ACC112 (cell line): ENCODE measurements around the gene FBXW10.
"Not testable (repeated sequence)": the region's sequence is repeated elsewhere in the genome, so short reads cannot be mapped to it uniquely, and the experiment has no call there.

Source experiments
- H2AFZ ChIP-seq: fragments of 200-600 bp; sonication (generic); one replicate; pipeline ENCODE4 v1.6.0; 2017; ENCODE audit warnings: antibody characterized with exemption, low read length; ENCODE audit not compliant: unreplicated experiment
- H3K27ac ChIP-seq: fragments of 200-600 bp; sonication (generic); 2 replicates; pipeline ENCODE4 v1.5.1; 2014; ENCODE audit warnings: low read depth, mild to moderate bottlenecking, antibody characterized with exemption, low read length, moderate library complexity
- H3K27me3 ChIP-seq: fragments of 200-600 bp; sonication (generic); 2 replicates; pipeline ENCODE4 v1.6.1; 2014; ENCODE audit warnings: mild to moderate bottlenecking, antibody characterized with exemption, low read length, moderate library complexity, mixed read lengths; ENCODE audit not compliant: insufficient read depth
- H3K36me3 ChIP-seq: fragments of 200-600 bp; sonication (generic); 2 replicates; pipeline ENCODE4 v1.6.1; 2016; ENCODE audit warnings: mild to moderate bottlenecking, antibody characterized with exemption, low read length, moderate library complexity, mixed read lengths; ENCODE audit not compliant: insufficient read depth
- H3K4me1 ChIP-seq: fragments of 200-600 bp; sonication (generic); one replicate; pipeline ENCODE4 v1.6.1; 2016; ENCODE audit warnings: low read length, mixed read lengths; ENCODE audit not compliant: insufficient read depth, unreplicated experiment, control insufficient read depth
- H3K4me3 ChIP-seq: fragments of 200-600 bp; sonication (generic); 2 replicates; pipeline ENCODE4 v1.5.1; 2014; ENCODE audit warnings: mild to moderate bottlenecking, low read depth, low read length
- H3K79me2 ChIP-seq: fragments of 200-600 bp; sonication (generic); one replicate; pipeline ENCODE4 v1.6.0; 2016; ENCODE audit warnings: low read length; ENCODE audit not compliant: control insufficient read depth, unreplicated experiment, insufficient read depth

FBXW10 gene

GRCh38 chr17:18753829-18754409 lies 10.1 kb downstream of the FBXW10 start:
- not testable (repeated sequence) for H3K79me2 ChIP-seq, H3K4me1 ChIP-seq, H3K36me3 ChIP-seq, H3K4me3 ChIP-seq, H2AFZ ChIP-seq, H3K27me3 ChIP-seq, H3K27ac ChIP-seq

DNA sequence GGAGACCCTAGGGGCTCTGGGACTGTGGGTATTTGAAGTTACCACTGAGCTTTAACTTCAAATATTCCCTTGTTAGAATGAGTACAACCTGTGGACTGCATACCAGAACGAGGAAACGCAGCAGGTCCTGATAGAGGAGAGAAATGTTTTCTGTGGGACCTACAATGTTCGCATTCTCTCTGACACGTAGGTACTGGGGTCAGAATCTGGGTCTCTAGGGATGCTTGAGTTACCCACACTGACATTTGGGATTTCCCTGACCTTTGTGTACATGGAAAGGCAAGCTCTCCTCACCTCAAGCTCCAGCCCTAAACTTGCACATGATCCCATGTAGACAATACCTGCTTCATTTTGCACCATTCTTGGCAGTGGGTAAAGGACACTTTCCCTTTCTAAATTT lies 12.1 kb downstream of the FBXW10 start:
- not testable (repeated sequence) for H3K4me3 ChIP-seq, H3K27ac ChIP-seq

DNA sequence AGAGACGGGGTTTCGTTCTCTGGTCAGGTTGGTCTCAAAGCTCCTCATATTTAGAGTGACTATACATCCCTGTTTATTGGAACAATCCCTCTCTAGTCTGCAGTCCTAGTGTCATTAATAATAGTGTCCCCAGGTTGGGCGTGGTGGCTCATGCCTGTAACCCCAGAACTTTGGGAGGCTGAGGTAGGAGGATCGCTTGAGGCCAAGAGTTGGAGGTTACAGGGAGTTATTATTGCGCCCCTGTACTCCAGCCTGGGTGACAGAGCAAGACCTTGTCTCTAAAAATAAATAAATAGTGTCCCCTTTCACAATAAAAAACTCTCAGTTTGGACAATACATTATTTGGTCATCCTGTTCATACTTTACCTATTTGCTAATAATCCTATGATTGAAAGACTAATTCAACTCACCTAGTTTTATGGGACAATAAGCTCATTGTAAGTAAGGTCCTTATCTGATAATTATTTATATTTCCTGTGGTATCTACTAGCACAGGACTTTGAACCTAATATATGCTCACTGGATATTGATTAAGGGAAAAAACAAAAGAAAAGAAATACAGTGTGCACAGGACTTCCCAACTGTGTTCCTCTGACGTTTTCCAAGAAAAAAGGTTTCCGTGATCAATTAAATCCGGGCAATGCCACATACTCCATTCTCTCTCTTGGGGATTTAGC lies 13.7 kb downstream of the FBXW10 start:
- H3K4me1 ChIP-seq, H2AFZ ChIP-seq, H3K4me3 ChIP-seq, H3K36me3 ChIP-seq, H3K27ac ChIP-seq, H3K79me2 ChIP-seq, H3K27me3 ChIP-seq: not testable (repeated sequence)

More for the DNA sequence above, 12.1 kb downstream of the FBXW10 start:
- H3K36me3 ChIP-seq, H3K4me1 ChIP-seq, H3K79me2 ChIP-seq, H3K27me3 ChIP-seq, H2AFZ ChIP-seq: not testable (repeated sequence)

GRCh38 chr17:18758344-18758743 lies 14.5 kb downstream of the FBXW10 start:
- not testable (repeated sequence) for H3K4me3 ChIP-seq, H3K36me3 ChIP-seq, H3K27ac ChIP-seq, H2AFZ ChIP-seq, H3K4me1 ChIP-seq, H3K79me2 ChIP-seq, H3K27me3 ChIP-seq

- H3K4me3 ChIP-seq, H3K27me3 ChIP-seq, H3K79me2 ChIP-seq, H3K4me1 ChIP-seq, H2AFZ ChIP-seq, H3K36me3 ChIP-seq, H3K27ac ChIP-seq: not testable (repeated sequence)
Observed at GRCh38 chr17:18760221-18760620, 16.4 kb downstream of the FBXW10 start.

GRCh38 chr17:18770572-18770971 lies 26.7 kb downstream of the FBXW10 start:
- not testable (repeated sequence) for H3K4me3 ChIP-seq, H3K36me3 ChIP-seq, H3K79me2 ChIP-seq, H3K27me3 ChIP-seq, H3K4me1 ChIP-seq, H2AFZ ChIP-seq, H3K27ac ChIP-seq

GRCh38 chr17:18771066-18771465 lies 27.2 kb downstream of the FBXW10 start:
- H3K4me1 ChIP-seq, H2AFZ ChIP-seq, H3K4me3 ChIP-seq, H3K79me2 ChIP-seq, H3K36me3 ChIP-seq, H3K27me3 ChIP-seq, H3K27ac ChIP-seq: not testable (repeated sequence)

- Histone ChIP-seq H3K4me1 (no peaks in the 10 kb centered on the region), H3K36me3 (no peaks in the 10 kb centered on the region), H2AFZ (no peak overlapping the region), H3K79me2 (no peaks in the 10 kb centered on the region), H3K4me3 (no peak overlapping the region), H3K27ac (no peak overlapping the region), H3K27me3 (no peaks in the 10 kb centered on the region)
Observed at GRCh38 chr17:18772471-18772870, 28.6 kb downstream of the FBXW10 start.

- H3K27me3 ChIP-seq, H3K36me3 ChIP-seq, H3K4me1 ChIP-seq: not testable (repeated sequence)
- Histone ChIP-seq H3K27ac (peak within 1 kb of the TSS; percentile 50; the same call in 1 of the 2 replicates), H3K79me2 (peaks cover 35% of the 10 kb centered on the region), H3K4me3 (peak within 1 kb of the TSS; percentile 82), H2AFZ (peak within 1 kb of the TSS; percentile 81)
Observed at GRCh38 chr17:18780991-18781718, 37.3 kb downstream of the FBXW10 start, which contains the start of gene TVP23B. TSS of gene TVP23B (plus strand) at chr17:18781183. CDS start at chr17:18781294, 111 bp downstream.

DNA sequence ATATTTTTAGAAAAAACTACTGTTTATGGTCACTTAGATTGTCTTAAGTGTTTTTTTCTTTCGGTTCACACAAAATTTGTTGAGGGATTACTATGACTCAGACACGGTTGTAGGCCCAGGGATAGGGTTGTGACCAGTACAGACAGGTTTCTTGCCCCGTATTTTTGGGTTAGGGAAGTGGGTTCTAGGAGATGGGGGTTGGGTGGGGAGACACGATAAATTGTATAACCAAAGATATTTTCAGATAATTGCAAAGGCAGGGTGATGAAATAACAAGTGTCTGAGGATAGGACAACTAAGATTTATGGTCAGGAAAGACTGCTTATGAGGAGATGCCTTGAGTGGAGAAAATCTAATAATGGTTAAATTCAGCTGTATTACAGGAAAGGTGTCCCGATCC lies 38.0 kb downstream of the FBXW10 start:
- H3K36me3 ChIP-seq, H2AFZ ChIP-seq, H3K4me1 ChIP-seq, H3K27me3 ChIP-seq: not testable (repeated sequence)
- H3K79me2 ChIP-seq: peaks cover 35% of the 10 kb centered on the region
- H3K27ac ChIP-seq: 0 out of 2 replicates have a peak overlapping the region, but pooled peaks have one; percentile 50
- H3K4me3 ChIP-seq: peak overlapping the region; percentile 82

DNA sequence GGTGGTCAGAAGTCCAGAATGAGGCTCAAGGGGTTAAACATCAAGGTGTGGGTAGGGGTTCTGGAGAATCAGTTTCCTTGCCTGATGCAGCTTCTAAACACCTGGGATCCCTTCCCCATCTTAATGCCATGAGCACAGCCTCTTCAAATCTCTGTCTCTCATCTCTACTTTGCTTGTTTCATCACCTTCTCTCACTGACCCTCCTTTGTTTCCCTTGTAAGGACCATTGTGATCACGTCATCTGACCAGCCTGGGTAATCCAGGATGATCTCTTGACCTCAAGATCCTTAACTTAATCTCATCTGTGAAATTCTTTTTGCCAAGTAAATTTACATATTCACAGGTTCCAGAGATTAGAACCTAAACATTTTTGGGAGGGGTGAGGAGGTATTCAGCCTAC lies 42.1 kb downstream of the FBXW10 start:
- not testable (repeated sequence) for H3K4me1 ChIP-seq, H3K36me3 ChIP-seq, H3K27me3 ChIP-seq, H3K27ac ChIP-seq, H3K4me3 ChIP-seq, H2AFZ ChIP-seq
- peaks cover 38% of the 10 kb centered on the region for H3K79me2 ChIP-seq
